RWPE2 (cell line): Measurements from ENCODE around the gene KCTD17.

Experiments used
- ATAC-seq: fragments of 200-7000 bp; cut with Tn5 transposase; 3 replicates; pipeline ENCODE4 v1.9.1; 2021; ENCODE audit warnings: low read depth
- DNase-seq: peaks from one replicate; pipeline ENCODE4 v3.0.0-alpha.2; 2020; ENCODE audit warnings: low spot score
- H3K27ac ChIP-seq: fragments of 450-650 bp; 2 replicates; pipeline ENCODE4 v1.5.1; 2017; ENCODE audit warnings: mild to moderate bottlenecking; ENCODE audit not compliant: poor library complexity, severe bottlenecking
- H3K27me3 ChIP-seq: fragments of 250-450 bp; sonication (Bioruptor Pico); 2 replicates; pipeline ENCODE4 v1.5.1; 2021; ENCODE audit warnings: mild to moderate bottlenecking, moderate library complexity; ENCODE audit not compliant: insufficient read depth, poor library complexity, severe bottlenecking
- H3K36me3 ChIP-seq: fragments of 250-450 bp; sonication (Bioruptor Pico); 2 replicates; pipeline ENCODE4 v1.5.1; 2020; ENCODE audit warnings: low read depth, mild to moderate bottlenecking, moderate library complexity
- H3K4me1 ChIP-seq: fragments of 250-450 bp; sonication (Bioruptor Pico); 2 replicates; pipeline ENCODE4 v1.5.1; 2021; ENCODE audit warnings: mild to moderate bottlenecking, moderate library complexity; ENCODE audit not compliant: insufficient read depth, poor library complexity, severe bottlenecking
- H3K4me3 ChIP-seq: fragments of 250-450 bp; sonication (Bioruptor Pico); 2 replicates; pipeline ENCODE4 v1.5.1; 2021; ENCODE audit warnings: mild to moderate bottlenecking, moderate library complexity; ENCODE audit not compliant: severe bottlenecking
- H3K9me3 ChIP-seq: fragments of 250-450 bp; sonication (Bioruptor Pico); 2 replicates; pipeline ENCODE4 v1.5.1; 2021; ENCODE audit warnings: mild to moderate bottlenecking, moderate library complexity; ENCODE audit not compliant: severe bottlenecking
- CTCF ChIP-seq: fragments of 450-650 bp; IDR thresholded peaks from one replicate; pipeline ENCODE4 v1.5.1; 2017; ENCODE audit warnings: mild to moderate bottlenecking, moderate library complexity; ENCODE audit not compliant: poor library complexity, severe bottlenecking

Gene KCTD17

DNA sequence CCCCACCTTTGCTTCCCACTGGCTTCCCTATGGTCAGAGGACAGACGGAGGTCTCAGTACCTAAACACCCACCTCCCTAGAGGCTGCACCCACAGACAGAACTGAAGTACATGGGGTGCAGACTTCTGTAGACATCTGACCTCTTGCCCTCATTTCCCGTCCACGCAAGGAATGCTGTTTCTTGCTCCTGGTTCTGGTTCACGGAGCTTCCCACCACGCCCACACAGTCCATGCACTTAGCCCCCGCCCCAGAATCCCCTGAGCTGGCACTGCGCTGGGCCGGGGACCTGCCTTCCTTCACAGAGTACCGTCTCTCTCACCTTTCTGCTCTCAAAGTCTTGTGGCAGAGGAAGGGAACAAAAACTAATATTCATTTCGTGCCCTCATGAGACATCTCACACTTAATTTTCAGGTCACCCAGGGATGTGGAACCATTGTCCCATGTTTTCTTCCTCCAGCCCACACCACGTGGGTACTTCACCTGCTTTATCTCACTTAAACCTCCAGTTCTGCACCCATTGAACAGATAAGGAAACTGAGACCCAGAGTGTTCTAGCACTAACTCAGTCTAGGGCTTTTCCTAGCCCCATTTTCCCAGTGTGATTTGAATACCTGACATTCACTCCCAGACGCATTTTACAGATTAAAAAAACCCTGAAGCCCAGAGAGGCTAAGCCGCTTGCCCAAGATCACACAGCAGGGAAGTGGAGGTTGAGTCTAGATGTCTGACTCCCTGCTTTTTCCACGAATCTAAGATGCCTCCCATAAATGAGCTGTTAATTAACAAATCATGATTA, 52.3 kb downstream of the KCTD17 start:
- Histone ChIP-seq H3K4me3 (no peak overlapping the region), H3K4me1 (no peaks in the 10 kb centered on the region), H3K36me3 (no peaks in the 10 kb centered on the region), H3K27me3 (no peaks in the 10 kb centered on the region), H3K9me3 (no peaks in the 10 kb centered on the region), H3K27ac (no peak overlapping the region)
- DNase-seq: no peak
- no peak for ATAC-seq
- no peak for TF ChIP-seq CTCF

DNA sequence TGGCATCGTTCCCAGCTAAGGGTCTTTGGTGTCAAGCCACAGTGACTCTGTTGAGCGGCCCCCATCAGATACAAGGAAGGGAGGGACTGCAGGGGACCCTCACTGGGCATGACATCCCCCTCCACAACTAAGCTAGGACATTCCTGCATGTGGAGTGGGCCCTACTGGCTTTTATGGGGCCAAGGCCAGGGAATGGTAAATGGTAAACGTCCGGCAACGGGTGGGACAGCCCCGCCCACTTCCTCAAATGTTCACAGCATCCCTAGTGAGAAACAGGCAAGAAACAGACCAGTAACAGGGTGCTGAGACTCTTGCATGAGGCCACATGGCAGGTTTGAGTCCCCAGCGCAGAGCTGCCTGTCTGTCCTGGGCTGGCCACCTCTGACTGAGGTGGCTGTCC, 53.6 kb downstream of the KCTD17 start:
- no peak for ATAC-seq
- H3K4me3 ChIP-seq: no peak overlapping the region

DNA sequence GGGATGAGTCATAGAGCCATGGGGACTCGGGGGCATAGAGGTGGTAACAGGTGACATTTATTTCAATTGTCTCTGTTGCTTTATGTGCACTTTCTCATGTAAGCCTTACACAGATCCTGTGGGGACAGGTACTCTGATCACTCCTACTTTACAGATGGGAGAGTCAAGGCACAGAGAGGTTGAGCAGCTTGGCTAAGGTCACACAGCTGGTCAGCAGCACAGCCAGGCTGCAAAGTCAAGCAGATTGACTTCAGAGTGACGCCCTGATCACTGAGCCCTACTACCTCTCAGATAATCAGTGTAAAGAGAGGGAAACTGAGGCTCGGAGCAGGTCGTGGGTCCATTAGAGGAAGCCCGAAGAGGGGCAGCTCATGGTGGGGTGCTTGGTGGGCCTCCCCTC, 54.4 kb downstream of the KCTD17 start:
- Histone ChIP-seq H3K27ac (no peak overlapping the region), H3K36me3 (no peaks in the 10 kb centered on the region), H3K4me3 (no peak overlapping the region), H3K9me3 (no peaks in the 10 kb centered on the region), H3K4me1 (no peaks in the 10 kb centered on the region), H3K27me3 (no peaks in the 10 kb centered on the region)
- ATAC-seq (no peak), DNase-seq (no peak)
- no peak for TF ChIP-seq CTCF

More for the DNA sequence above, 53.6 kb downstream of the KCTD17 start:
- no peaks in the 10 kb centered on the region for H3K9me3 ChIP-seq
- H3K36me3 ChIP-seq: no peaks in the 10 kb centered on the region
- H3K27me3 ChIP-seq: no peaks in the 10 kb centered on the region
- no peaks in the 10 kb centered on the region for H3K4me1 ChIP-seq
- DNase-seq: no peak
- no peak overlapping the region for H3K27ac ChIP-seq
- TF ChIP-seq CTCF: no peak

- H3K4me3 ChIP-seq: no peak overlapping the region
- no peaks in the 10 kb centered on the region for H3K27me3 ChIP-seq
- H3K27ac ChIP-seq: no peak overlapping the region
- H3K4me1 ChIP-seq: no peaks in the 10 kb centered on the region
- no peak for TF ChIP-seq CTCF
- ATAC-seq (no peak), DNase-seq (no peak)
- H3K9me3 ChIP-seq: no peaks in the 10 kb centered on the region
- H3K36me3 ChIP-seq: no peaks in the 10 kb centered on the region
These were observed 56.5 kb downstream of the KCTD17 start for GRCh38 chr22:37107816-37108621.
